IPS-18c (cell line): ENCODE measurements around the gene TFF1.

ENCODE experiments used
- H3K4me3 ChIP-seq: 2 replicates; pipeline ENCODE4 v1.7.0; 2013; ENCODE audit warnings: low read depth, mild to moderate bottlenecking, low read length, moderate library complexity; ENCODE audit not compliant: insufficient read depth
- H3K9me3 ChIP-seq: one replicate; pipeline ENCODE4 v1.6.1; 2013; ENCODE audit warnings: mild to moderate bottlenecking, low read length, moderate library complexity; ENCODE audit not compliant: control insufficient read depth, insufficient read depth

Gene TFF1

DNA sequence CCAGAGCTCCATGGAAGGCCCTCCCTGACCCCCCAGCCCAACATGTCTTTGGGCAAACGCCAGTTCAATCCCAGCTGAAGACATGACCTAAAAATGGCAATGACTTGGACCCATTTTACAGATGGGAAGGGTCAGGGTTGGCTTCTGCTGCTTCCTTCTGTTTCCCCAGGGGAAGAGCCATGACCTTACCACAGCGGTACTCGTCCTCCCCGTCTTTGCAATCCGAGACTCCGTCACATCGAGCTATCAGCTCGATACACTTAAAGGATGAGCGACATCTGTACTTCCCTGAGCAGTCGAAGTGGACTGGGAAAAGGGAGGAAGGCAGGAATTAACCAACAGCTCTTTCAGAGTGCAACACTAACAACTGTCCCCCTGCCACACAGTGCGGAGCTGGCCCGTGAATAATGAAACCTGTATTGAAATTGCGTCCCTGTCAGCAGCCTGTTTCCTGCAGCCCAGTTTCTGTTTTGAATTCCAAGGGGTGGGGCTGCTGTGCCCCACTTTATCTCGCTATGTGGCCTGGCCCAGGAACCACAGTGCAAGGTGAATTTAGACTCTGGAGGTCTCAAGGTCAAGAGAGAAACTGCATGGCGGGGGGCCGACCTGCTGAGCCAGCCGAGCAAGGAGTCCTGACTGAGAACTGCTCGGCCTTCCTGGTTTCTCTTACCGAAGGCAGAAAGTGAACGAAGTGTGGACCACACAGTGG lies 22.6 kb upstream of the TFF1 start:
- H3K9me3 ChIP-seq: peaks cover 3% of the 10 kb centered on the region
- no peak overlapping the region; the same call in 1 of the 2 replicates for H3K4me3 ChIP-seq

DNA sequence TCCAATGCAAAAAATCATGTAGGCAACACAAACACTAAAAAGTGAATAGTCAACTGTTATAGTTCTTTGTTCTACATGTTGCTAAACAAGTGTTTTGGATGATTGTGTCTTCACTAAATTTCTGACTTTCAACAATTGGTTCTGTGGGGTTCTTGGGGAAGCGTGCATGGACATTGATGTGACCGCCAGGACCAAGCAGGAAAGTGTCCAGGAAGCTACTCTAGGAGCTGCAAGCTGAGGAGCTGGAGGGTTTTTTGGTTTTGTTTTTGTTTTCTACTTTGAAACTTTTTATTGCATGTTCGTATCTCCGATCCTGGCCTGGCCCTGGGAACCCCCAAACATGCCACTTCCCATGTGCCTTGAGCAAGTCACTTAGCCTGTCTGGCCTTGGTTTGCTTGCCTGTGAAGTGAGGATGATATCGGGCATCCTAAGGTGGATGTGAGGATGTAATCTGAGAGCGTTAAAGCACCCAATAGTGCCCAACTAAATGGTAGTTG lies 21.6 kb upstream of the TFF1 start:
- Histone ChIP-seq H3K4me3 (no peak overlapping the region), H3K9me3 (peaks cover 3% of the 10 kb centered on the region)

DNA sequence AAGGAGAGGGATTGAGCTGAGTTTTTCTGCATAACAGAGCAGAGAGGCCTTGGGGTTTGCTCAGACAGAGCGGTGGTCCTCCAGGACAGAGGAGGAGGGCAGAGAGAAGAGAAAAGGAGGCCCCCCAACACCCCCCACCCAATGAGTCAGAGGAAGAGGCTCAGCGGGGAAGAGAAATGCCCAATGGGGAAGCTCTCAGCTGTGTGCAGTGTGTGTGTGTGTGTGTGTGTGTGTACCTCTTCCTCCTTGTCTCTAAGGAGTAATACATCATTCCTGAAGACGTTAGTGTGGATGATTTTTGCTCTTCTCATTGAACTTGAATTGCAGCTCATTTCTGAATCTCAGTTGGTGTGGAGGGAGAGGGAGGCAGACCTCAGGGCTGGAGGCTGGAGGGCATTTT lies 20.8 kb upstream of the TFF1 start:
- Histone ChIP-seq H3K9me3 (peaks cover 3% of the 10 kb centered on the region), H3K4me3 (no peak overlapping the region)

DNA sequence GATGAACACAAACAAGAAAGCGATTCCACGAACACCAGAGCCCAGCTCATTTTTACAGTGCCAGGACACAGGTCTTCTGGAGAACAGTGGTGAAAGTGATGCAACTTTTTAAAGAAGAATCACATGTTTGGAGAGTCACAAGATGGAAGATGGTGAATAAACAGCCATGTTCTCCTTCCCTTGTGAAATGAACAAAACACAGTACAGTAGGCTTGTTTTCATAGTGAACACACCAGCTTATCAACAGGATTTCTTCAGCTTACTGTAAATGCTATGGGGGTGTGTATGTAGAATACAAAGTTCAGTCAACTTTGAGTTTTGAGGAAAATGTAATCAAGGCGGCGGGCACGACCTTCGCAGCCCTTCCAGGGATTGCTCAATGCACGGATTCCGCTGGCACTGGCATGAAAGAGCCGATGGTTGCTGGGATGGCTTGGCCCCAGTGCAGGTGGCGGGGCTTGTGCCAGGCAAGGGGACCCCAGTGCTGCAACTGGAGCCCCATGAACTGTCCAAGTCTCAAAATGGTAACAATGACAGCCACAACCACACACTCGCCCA lies 19.8 kb upstream of the TFF1 start:
- peaks cover 3% of the 10 kb centered on the region for H3K9me3 ChIP-seq
- H3K4me3 ChIP-seq: no peak overlapping the region

DNA sequence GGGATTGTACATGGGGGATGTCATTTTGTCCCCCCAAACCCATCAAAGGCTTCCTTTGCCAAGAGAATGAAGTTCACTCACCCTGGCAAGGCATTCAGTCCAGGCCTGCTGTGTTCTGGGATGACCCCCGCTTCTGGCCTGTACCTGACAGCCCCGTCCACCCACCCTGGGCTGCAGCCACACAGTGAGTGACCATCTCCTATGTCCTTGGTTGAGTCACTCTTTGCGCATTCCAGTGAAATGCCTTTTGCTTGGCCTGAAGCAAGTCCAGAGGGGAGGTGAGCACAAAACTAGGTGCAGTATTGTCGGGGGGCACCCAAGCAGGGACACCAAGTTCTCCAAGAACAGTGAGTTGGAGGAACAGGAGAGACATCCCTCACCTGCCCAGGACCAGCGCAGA lies 19.3 kb upstream of the TFF1 start:
- Histone ChIP-seq H3K4me3 (no peak overlapping the region), H3K9me3 (peaks cover 3% of the 10 kb centered on the region)

DNA sequence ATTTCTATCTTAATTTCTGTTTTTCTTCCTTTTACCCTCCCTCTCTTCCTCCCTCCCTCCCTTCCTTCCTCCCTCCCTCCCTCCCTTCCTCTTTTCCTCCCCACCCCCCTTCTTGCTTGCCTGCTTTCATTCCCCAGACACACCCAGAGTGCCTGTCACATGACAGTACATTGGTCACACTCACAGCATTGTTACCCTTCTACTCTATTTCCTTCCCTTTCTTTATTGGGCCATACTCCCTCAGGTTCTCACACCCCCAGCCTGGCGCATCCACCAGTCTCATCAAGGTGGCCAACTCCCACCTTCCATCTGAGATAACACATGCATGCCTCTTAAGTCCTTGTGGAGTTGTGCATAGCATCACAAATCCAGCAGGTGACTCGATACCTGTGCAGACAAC lies 18.7 kb upstream of the TFF1 start:
- no peak overlapping the region for H3K4me3 ChIP-seq
- peaks cover 3% of the 10 kb centered on the region for H3K9me3 ChIP-seq

DNA sequence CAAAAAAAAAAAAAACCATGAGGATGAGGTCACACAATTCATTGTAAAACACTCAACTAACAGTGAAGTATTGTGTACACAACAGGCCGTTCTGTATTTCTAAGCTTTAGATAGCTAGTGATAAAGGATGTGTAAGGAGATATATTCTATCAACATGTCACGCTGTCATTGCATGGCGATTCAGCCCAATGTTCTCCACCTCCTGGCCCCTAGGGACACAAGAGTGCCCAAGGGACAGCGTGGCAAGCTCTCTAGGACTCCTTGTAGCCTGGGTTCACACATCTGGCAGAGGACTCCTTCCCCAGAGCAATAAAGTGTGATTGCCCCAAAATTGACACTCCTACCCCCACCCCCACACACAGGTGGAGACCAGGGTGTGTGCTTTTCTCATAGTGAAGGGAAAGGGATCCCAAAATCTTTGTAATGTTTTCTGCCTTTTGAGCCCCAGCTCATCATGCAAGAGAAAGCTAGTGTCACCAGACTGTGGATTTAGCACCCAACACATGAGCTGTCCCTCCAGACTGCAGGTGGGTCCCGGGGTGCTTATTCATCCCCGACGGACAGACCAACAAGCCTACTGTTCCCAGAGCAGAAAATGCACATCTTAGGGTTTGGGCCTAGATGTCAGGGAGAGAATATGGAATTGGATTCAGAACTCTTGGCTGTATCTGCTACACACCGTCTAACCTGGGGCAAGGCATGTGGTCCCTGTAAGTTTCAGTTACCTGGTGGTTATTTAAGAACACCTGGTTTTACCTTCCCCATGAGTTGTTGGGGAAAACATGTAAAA lies 18.0 kb upstream of the TFF1 start:
- Histone ChIP-seq H3K4me3 (no peak overlapping the region), H3K9me3 (peaks cover 3% of the 10 kb centered on the region)

DNA sequence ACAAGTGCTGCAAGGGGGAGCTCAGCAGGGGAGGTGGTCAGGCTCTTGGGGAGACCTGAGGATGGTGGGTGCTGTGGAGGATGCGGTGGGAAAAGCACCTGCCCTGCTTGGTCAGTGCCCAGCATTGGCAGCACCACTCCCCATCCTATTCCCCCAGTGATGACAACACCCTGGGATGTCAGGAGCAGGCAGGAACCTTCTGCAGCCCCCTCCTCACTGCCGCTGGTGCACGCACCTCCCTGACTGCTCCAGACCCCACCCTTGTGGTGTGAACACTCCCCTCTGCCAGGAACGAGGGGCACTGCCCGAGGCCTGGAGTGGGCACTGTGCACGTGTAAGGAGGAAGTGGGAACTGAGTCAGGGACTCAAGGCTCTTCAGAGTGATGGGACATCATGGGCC lies 17.0 kb upstream of the TFF1 start:
- H3K9me3 ChIP-seq: no peaks in the 10 kb centered on the region
- no peak overlapping the region for H3K4me3 ChIP-seq

DNA sequence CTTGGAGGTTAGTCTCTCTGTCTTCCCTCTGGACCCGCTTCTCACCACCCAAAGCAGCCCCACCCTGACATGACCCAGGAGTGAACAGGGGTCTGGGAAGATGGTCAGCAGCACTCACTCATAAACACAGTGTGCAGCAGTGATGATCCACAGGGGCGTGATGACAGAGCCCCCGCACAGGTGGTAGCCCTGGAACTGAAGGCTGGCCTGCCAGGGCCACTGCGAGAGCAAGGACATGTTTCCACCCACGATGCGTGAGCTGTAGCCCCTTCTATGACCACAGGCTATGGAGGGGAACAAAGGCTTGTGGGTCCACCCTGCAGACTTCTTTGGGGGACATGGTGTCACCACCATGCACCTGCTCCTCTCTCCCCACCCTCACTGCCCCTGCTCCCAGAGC lies 16.6 kb upstream of the TFF1 start:
- Histone ChIP-seq H3K4me3 (no peak overlapping the region), H3K9me3 (no peaks in the 10 kb centered on the region)

DNA sequence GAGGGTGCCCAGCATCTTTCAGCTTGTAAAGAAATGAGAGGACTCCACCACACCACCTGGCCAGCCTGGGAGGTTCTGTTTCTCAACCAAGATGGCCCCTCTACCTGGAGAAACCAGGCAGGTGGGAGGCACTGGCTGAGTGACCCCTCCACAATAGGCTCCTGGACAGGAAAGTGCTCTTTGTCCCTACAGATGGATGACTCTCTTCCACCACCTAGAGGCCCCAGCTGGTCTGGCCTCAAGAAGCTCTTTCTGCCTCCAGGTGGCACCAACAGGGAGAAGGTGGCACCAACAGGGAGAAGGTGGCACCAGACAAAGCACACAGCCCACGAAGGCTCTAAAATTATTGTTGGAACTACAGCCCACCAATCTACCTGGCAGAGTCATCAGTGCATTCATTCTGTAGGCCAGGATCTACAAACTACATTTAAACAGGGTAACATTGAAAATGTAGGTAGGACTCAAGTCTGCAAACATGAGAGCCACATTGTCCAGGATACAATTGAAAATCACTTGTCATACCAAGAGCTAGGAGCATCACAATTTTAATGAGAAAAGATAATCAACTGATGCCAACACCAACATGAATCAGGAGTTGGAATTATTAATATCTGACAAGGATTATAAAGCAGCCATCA lies 15.1 kb upstream of the TFF1 start:
- Histone ChIP-seq H3K4me3 (no peak overlapping the region), H3K9me3 (no peaks in the 10 kb centered on the region)

DNA sequence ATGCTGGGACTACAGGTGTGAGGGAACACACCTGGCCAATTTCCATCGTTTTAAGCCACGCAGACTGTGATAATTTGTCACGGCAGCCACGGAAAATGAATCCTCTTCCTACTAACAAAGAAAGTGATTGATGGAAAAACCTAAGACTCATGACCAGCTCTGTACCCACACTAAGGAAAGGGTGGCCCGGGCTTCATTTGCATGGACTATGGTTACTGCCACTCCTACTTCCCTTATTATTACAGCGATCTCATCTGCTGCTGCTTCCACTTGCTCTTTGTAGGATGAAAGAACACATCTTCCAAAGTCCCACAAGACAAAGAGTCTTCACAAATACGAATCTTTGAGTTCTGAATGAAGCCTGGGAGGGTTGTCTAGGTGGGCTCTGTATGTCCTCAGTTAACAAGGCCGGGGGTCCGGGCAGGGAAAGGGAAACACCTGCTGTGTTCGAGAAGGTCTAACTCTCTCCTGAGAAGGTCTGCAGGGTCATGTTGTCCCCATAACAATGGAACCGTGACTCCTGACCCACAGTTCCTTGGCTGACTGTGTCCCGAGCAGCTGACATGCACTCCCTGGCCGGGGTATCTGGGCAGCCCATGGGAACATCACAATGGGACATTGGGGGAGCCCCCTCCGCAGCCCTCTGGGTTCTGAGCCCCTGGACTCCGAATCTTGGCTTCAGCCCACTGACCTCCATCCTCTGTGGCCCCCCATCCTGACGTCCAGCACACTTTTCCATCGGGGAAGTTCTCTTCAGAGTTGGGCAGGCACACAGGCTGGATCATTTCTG lies 13.3 kb upstream of the TFF1 start:
- Histone ChIP-seq H3K4me3 (no peak overlapping the region), H3K9me3 (peaks cover 2% of the 10 kb centered on the region)

DNA sequence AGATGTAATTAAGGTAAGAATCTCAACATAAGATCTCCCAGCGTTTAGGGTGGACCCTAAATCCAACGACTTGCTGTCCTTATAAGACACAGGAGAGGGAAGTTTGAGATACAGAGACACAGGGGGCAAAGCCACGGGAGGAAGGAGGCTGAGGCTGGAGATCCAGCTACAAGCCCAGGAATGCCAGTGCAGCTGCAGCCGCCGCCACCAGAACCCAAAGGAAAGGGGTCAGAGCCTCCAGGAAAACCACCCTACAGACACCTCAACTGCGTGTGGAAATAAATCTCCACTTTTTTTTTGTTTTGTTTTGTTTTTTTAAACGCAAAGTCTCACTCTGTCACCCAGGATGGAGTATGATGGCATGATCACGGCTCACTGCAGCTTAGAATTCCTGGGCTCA lies 12.1 kb upstream of the TFF1 start:
- peaks cover 2% of the 10 kb centered on the region for H3K9me3 ChIP-seq
- no peak overlapping the region for H3K4me3 ChIP-seq

DNA sequence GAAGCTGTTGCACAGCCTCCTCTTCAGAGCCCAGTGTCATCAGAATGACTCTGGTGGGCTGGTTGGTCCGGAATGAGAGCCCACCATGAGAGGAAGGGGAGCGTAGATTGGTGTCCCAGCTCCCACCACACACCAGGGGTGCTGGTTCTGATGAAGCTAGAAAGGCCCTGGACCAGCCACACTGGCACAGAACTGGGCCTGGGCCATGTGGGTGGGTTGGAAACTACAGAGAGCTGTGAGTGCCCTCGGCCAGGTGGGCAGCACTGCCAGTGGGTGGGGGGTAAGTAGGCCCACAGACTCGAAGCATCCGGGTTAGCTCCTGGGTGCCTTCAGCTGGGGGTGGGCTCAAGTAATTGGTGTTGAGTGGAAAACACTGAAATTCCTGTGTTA lies 11.6 kb upstream of the TFF1 start:
- Histone ChIP-seq H3K4me3 (no peak overlapping the region), H3K9me3 (peaks cover 2% of the 10 kb centered on the region)

DNA sequence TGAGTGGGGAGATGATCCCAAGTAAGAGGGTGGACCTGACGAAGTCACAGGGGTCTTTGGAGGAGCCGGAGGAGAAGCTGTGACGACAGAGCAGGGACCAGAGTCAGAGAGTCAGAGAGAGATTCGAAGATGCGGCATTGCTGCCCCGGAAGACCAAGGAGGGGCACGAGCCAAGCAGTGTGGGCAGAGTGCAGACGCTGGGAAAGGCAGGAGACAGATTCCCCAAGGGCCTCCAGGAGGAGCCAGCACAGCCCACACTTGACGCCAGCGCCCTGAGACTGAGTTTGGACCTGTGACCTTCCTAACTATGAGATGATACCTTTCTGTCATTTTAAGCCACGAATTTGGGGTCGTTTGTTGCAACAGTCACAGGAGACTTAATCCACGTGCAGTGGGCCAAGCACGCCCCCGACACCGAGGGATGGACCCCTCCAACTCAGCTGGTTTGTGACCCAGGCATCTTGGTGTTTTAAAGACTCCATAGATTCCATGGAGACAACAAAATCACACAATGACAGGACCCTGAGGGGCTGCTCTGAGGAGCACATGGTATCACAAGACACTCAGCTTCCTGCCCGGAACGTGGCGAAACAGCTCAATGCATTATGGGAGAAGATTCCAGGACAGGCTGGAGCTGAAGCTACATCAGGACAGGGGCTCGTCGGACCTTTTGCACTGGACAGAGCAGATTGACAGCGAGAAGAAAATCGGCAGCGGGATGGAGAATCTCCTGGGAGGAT lies 11.0 kb upstream of the TFF1 start:
- Histone ChIP-seq H3K9me3 (peaks cover 2% of the 10 kb centered on the region), H3K4me3 (no peak overlapping the region)

DNA sequence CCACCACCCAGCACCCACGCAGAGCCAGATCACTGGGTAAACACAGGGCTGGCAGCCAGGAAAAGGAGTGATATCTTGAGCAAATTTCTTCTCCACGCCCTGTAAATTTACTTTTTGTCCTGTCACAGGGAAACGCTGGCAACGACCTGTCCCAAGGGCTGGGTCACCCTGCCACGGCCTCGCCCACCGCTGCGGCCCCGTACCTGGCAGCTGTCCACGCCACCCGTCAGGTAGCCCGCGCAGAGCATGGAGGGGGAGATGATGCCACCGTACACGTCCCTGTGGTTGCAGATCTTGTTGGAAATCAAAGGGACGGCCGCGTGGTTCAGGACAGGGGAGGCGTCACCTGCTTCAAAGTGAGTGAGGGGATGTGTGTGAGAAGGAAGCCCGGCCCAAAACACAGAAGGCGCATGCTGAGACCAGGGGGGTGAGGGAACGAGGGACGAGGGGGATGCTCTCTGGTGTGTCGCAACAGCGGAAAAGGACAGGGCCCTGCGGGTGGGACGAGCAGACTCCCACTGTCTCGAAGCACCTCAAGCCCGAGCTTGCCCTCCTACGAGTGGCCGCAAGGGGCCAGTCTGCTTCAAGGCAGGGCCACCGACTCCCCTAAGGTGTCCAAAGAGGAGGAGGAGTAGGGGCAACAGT lies 10.1 kb upstream of the TFF1 start:
- Histone ChIP-seq H3K4me3 (no peak overlapping the region), H3K9me3 (peaks cover 2% of the 10 kb centered on the region)

DNA sequence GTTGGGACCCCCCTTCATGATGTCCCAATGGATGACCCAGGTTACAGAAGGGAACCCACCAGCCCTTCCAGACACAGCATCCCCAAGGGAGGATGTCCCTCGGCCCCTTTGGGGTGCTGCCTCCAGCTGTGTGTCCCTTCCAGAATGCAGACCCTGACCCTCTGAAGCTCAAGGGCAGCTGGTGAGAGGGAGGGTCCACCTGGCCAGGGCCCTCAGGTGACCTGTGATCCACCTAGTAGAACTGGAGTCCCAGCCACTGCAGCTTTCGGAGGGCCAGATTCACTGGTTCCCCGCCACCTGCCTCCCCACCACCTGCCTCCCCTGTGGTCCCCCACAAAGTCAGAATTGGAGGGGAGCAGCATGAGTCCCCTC lies 9.6 kb upstream of the TFF1 start:
- peaks cover 2% of the 10 kb centered on the region for H3K9me3 ChIP-seq
- no peak overlapping the region for H3K4me3 ChIP-seq
